H9 (cell line): ENCODE results near the gene FAM170B. TPM values are rescaled to one million over a fixed set of nuclear protein-coding genes. Genes with fewer than 3 reads are reported as not detected.

Experiments used
- DNase-seq: peaks from one replicate; pipeline ENCODE4 v3.0.0-alpha.2; 2017
- H2AFZ ChIP-seq: one replicate; pipeline ENCODE4 v1.6.1; 2013; ENCODE audit warnings: mild to moderate bottlenecking, low read length, control low read depth, moderate library complexity
- H2AK5ac ChIP-seq: 2 replicates; pipeline ENCODE4 v1.6.1; 2013; ENCODE audit warnings: low read length, control low read depth, mixed read lengths; ENCODE audit not compliant: insufficient read length
- H2BK120ac ChIP-seq: one replicate; pipeline ENCODE4 v1.6.1; 2013; ENCODE audit warnings: low read depth, mild to moderate bottlenecking, low read length, control low read depth, inconsistent platforms; ENCODE audit not compliant: poor library complexity, severe bottlenecking
- H2BK12ac ChIP-seq: 2 replicates; pipeline ENCODE4 v1.6.1; 2013; ENCODE audit warnings: low read length, control low read depth, mixed read lengths, low read depth; ENCODE audit not compliant: insufficient read length
- H2BK15ac ChIP-seq: 2 replicates; pipeline ENCODE4 v1.6.1; 2013; ENCODE audit warnings: low read depth, low read length, control low read depth
- H2BK20ac ChIP-seq: one replicate; pipeline ENCODE4 v1.6.1; 2013; ENCODE audit warnings: low read depth, mild to moderate bottlenecking, low read length, control low read depth, inconsistent platforms; ENCODE audit not compliant: poor library complexity, severe bottlenecking
- H2BK5ac ChIP-seq: 2 replicates; pipeline ENCODE4 v1.6.1; 2013; ENCODE audit warnings: low read length, control low read depth, mixed read lengths; ENCODE audit not compliant: insufficient read length
- H3K14ac ChIP-seq: 2 replicates; pipeline ENCODE4 v1.6.1; 2013; ENCODE audit warnings: low read length, control low read depth; ENCODE audit not compliant: insufficient read depth
- H3K18ac ChIP-seq: 2 replicates; pipeline ENCODE4 v1.6.1; 2013; ENCODE audit warnings: low read depth, mild to moderate bottlenecking, mixed read lengths, low read length, control low read depth; ENCODE audit not compliant: insufficient read length
- H3K23ac ChIP-seq: 2 replicates; pipeline ENCODE4 v1.6.1; 2013; ENCODE audit warnings: low read length, control low read depth, mixed read lengths, low read depth; ENCODE audit not compliant: insufficient read length
- H3K23me2 ChIP-seq: 2 replicates; pipeline ENCODE4 v1.6.1; 2013; ENCODE audit warnings: low read depth, mild to moderate bottlenecking, mixed read lengths, low read length, control low read depth; ENCODE audit not compliant: insufficient read length, poor library complexity, severe bottlenecking
- H3K27ac ChIP-seq: 2 replicates; pipeline ENCODE4 v1.5.1; 2013; ENCODE audit warnings: low read length, control low read depth, mixed read lengths, low read depth; ENCODE audit not compliant: insufficient read length
- H3K27me3 ChIP-seq: 2 replicates; pipeline ENCODE4 v1.6.1; 2013; ENCODE audit warnings: low read length, control low read depth, inconsistent platforms; ENCODE audit not compliant: insufficient read depth
- H3K4ac ChIP-seq: 2 replicates; pipeline ENCODE4 v1.6.1; 2013; ENCODE audit warnings: low read depth, mild to moderate bottlenecking, control low read depth, inconsistent platforms, low read length, moderate library complexity
- H3K4me1 ChIP-seq: 2 replicates; pipeline ENCODE4 v1.6.1; 2013; ENCODE audit warnings: low read length, control low read depth, inconsistent platforms; ENCODE audit not compliant: insufficient read depth
- H3K4me2 ChIP-seq: 2 replicates; pipeline ENCODE4 v1.6.1; 2013; ENCODE audit warnings: low read length, control low read depth, mixed read lengths; ENCODE audit not compliant: insufficient read length, insufficient read depth
- H3K56ac ChIP-seq: 2 replicates; pipeline ENCODE4 v1.6.1; 2013; ENCODE audit warnings: low read depth, mild to moderate bottlenecking, mixed read lengths, low read length, control low read depth; ENCODE audit not compliant: insufficient read length
- H3K79me1 ChIP-seq: 2 replicates; pipeline ENCODE4 v1.6.1; 2013; ENCODE audit warnings: low read depth, mild to moderate bottlenecking, moderate library complexity, low read length, control low read depth, inconsistent platforms; ENCODE audit not compliant: insufficient read depth, poor library complexity, severe bottlenecking
- H3K79me2 ChIP-seq: 2 replicates; pipeline ENCODE4 v1.6.1; 2013; ENCODE audit warnings: low read length, control low read depth, inconsistent platforms; ENCODE audit not compliant: insufficient read depth
- H3K9ac ChIP-seq: 2 replicates; pipeline ENCODE4 v1.6.1; 2013; ENCODE audit warnings: low read length, control low read depth, mixed read lengths; ENCODE audit not compliant: insufficient read length; ENCODE audit errors: extremely low read depth
- H3K9me3 ChIP-seq: one replicate; pipeline ENCODE4 v1.6.1; 2013; ENCODE audit warnings: low read depth, low read length, inconsistent platforms; ENCODE audit not compliant: control insufficient read depth
- H3T11ph ChIP-seq: one replicate; pipeline ENCODE4 v1.6.1; 2013; ENCODE audit warnings: mild to moderate bottlenecking, low read length, control low read depth, inconsistent platforms
- H4K20me1 ChIP-seq: one replicate; pipeline ENCODE4 v1.6.1; 2013; ENCODE audit not compliant: control insufficient read depth, insufficient read length, insufficient read depth
- H4K5ac ChIP-seq: 2 replicates; pipeline ENCODE4 v1.6.1; 2013; ENCODE audit warnings: low read depth, mild to moderate bottlenecking, mixed read lengths, low read length, control low read depth; ENCODE audit not compliant: insufficient read length
- H4K8ac ChIP-seq: replicated peaks from 2 replicates; pipeline ENCODE4 v1.6.1; 2013; ENCODE audit warnings: low read length, control low read depth, mixed read lengths, low read depth; ENCODE audit not compliant: insufficient read length
- H4K91ac ChIP-seq: 2 replicates; pipeline ENCODE4 v1.6.1; 2013; ENCODE audit warnings: low read depth, mild to moderate bottlenecking, moderate library complexity, mixed read lengths, low read length, control low read depth; ENCODE audit not compliant: insufficient read length
- H3K27ac Mint-ChIP-seq, 3 experiments: 2 replicates in 2 of 3; 3 replicates in 1 of 3; pipeline ENCODE4 v1.8.0; 2020 to 2021; ENCODE audit warnings: mixed read lengths in 3 of 3, mild to moderate bottlenecking in 1 of 3, moderate library complexity in 1 of 3
- H3K27me3 Mint-ChIP-seq: 2 replicates; pipeline ENCODE4 v1.8.0; 2021; ENCODE audit warnings: low read depth, mild to moderate bottlenecking, moderate library complexity, mixed read lengths
- H3K36me3 Mint-ChIP-seq, 3 experiments: 2 replicates in 2 of 3; 3 replicates in 1 of 3; pipeline ENCODE4 v1.8.0; 2020 to 2021; ENCODE audit warnings: low read depth in 3 of 3, mixed read lengths in 3 of 3; ENCODE audit not compliant: insufficient read depth in 1 of 3
- H3K4me1 Mint-ChIP-seq, 2 experiments: 2 replicates each; pipeline ENCODE4 v1.8.0; 2020; ENCODE audit warnings: mixed read lengths in 2 of 2
- H3K4me3 Mint-ChIP-seq, 2 experiments: 2 replicates in 1 of 2; 3 replicates in 1 of 2; pipeline ENCODE4 v1.8.0; 2020 to 2021; ENCODE audit warnings: mild to moderate bottlenecking in 2 of 2, mixed read lengths in 2 of 2, moderate library complexity in 1 of 2
- H3K9me3 Mint-ChIP-seq, 2 experiments: 2 replicates in 1 of 2; 3 replicates in 1 of 2; pipeline ENCODE4 v1.8.0; 2020; ENCODE audit warnings: mild to moderate bottlenecking in 2 of 2, mixed read lengths in 2 of 2, moderate library complexity in 1 of 2
- CTCF ChIP-seq: fragments of 200-600 bp; sonication (generic); conservative IDR thresholded peaks from 3 replicates; pipeline ENCODE4 v1.8.0; 2021; ENCODE audit warnings: antibody characterized with exemption, mild to moderate bottlenecking
- WGBS: extraction: QIAGEN DNeasy Blood & Tissue Kit; methylation state at CpG from one replicate; pipeline ENCODE4 v1.1.7; 2013; ENCODE audit warnings: missing lambda C conversion rate, low lambda C conversion rate, mixed read lengths; ENCODE audit not compliant: insufficient read length; ENCODE audit errors: extremely low coverage; 5-methylcytosine and 5-hydroxymethylcytosine counted together
- total RNA-seq: library from RNA; stranded (reverse); gene quantifications from 2 replicates; pipeline ENCODE4 v1.2.1, GENCODE V29; 2021

The FAM170B gene
- total RNA-seq, 1 experiment from 2014 or later = not detected

DNA sequence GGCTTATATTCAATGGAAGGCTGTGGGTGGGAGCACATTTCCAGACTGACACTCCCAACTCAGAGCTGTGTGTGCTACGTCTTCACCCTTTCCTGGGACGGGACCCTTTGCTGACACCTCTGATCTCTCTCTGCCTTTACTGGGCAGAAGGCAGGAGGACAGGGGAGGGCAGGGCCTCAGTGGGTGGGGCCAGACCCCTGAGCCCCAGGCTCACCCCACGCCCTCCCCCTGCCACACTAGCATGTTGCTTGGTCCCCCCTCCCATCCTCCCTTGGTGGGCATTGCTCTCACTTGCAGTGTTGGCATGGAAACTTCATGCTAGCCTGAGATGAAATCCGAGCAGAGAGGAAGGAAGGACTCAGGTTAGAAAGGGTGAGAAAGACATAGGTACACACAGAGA is 36.0 kb upstream of the FAM170B start:
- Histone ChIP-seq H2BK12ac (no peak overlapping the region), H3T11ph (no peak overlapping the region), H2BK20ac (no peak overlapping the region), H2BK5ac (no peak overlapping the region), H4K91ac (no peak overlapping the region), H3K4me2 (no peak overlapping the region), H3K79me1 (no peaks in the 10 kb centered on the region), H2AK5ac (no peak overlapping the region), H3K56ac (no peak overlapping the region), H3K79me2 (no peaks in the 10 kb centered on the region), H4K20me1 (no peaks in the 10 kb centered on the region), H3K23me2 (no peaks in the 10 kb centered on the region), H3K27ac (no peak overlapping the region), H3K4me1 (no peaks in the 10 kb centered on the region), H3K14ac (no peak overlapping the region), H2BK120ac (no peak overlapping the region), H3K9me3 (no peaks in the 10 kb centered on the region), H3K18ac (no peak overlapping the region), H4K5ac (no peak overlapping the region), H3K23ac (no peak overlapping the region), H4K8ac (no peak overlapping the region), H3K9ac (no peak overlapping the region), H2AFZ (no peak overlapping the region), H2BK15ac (no peak overlapping the region), H3K4ac (no peak overlapping the region), H3K27me3 (no peaks in the 10 kb centered on the region)
- no CpG with 5 or more reads among the region's 4 CpGs for WGBS
- no peak for TF ChIP-seq CTCF
- Mint-ChIP-seq H3K36me3 (no peaks in the 10 kb centered on the region), H3K4me1 (peaks cover 9 to 15% of the 10 kb centered on the region in 2 experiments), H3K27ac (no peak overlapping the region), H3K9me3 (no peaks in the 10 kb centered on the region), H3K27me3 (no peaks in the 10 kb centered on the region; the same call in 1 of the 2 replicates), H3K4me3 (no peak overlapping the region)
- DNase-seq = no peak
